ENCODE data around the gene ERBB2. TPM values are rescaled to one million over a fixed set of nuclear protein-coding genes. Genes with fewer than 3 reads are reported as not detected.

The ERBB2 gene
- total and polyA plus RNA-seq, 2 of the 13 experiments (the other 11 are each of a cell fraction or from before 2014, with no cell fraction given) = 57.7 to 64.1 TPM

GRCh38 chr17:39667945-39668924 is 31.6 kb upstream of the ERBB2 start, which contains the start of gene PNMT (continued):
- no peak for TF ChIP-seq USF2 (IDR thresholded peaks at IDR 0.05; ENCODE audit: low read depth, low read length)
- no peak for TF ChIP-seq USF2 (CRISPR knock-in tag; IDR thresholded peaks at IDR 0.05; ENCODE audit: borderline replicate concordance)
- TF ChIP-seq ZNF761 (CRISPR knock-in tag; conservative IDR thresholded peaks at IDR 0.05) = peak; percentile 86; the same call in 1 of the 2 replicates
- no peak for TF ChIP-seq ZNF101 (CRISPR knock-in tag; IDR thresholded peaks at IDR 0.05; ENCODE audit: borderline replicate concordance, low read depth)
- no peak for TF ChIP-seq ZBTB1 (CRISPR knock-in tag; IDR thresholded peaks at IDR 0.05; ENCODE audit: borderline replicate concordance)
- TF ChIP-seq GZF1 (CRISPR knock-in tag; IDR thresholded peaks at IDR 0.05) = peak; percentile 84; the same call in 1 of the 2 replicates
- TF ChIP-seq CREBL2 (CRISPR knock-in tag; IDR thresholded peaks at IDR 0.05; ENCODE audit: borderline replicate concordance) = peak; percentile 85; the same call in 1 of the 2 replicates
- peak; percentile 63 for TF ChIP-seq NR2C2 (CRISPR knock-in tag; IDR thresholded peaks at IDR 0.05; ENCODE audit: borderline replicate concordance)
- no peak for TF ChIP-seq ZEB1 (IDR thresholded peaks at IDR 0.05; ENCODE audit: insufficient replicate concordance, low read depth)
- no peak for TF ChIP-seq RFX3 (CRISPR knock-in tag; IDR thresholded peaks at IDR 0.05)
- no peak for TF ChIP-seq MTF1 (CRISPR knock-in tag; IDR thresholded peaks at IDR 0.05)
- TF ChIP-seq FOXO1 (CRISPR knock-in tag; IDR thresholded peaks at IDR 0.05) = peak; percentile 73
- TF ChIP-seq NCOA1 (CRISPR knock-in tag; IDR thresholded peaks at IDR 0.05) = no peak
- TF ChIP-seq ZNF768 (CRISPR knock-in tag; IDR thresholded peaks at IDR 0.05) = peak; percentile 88; the same call in 1 of the 2 replicates
- TF ChIP-seq THAP8 (CRISPR knock-in tag; IDR thresholded peaks at IDR 0.05; ENCODE audit: borderline replicate concordance) = no peak
- peak; percentile 72 for TF ChIP-seq IRF2 (CRISPR knock-in tag; IDR thresholded peaks at IDR 0.05)
- TF ChIP-seq PLRG1 (conservative IDR thresholded peaks at IDR 0.05) = no peak
- no peak for TF ChIP-seq ZBTB39 (CRISPR knock-in tag; IDR thresholded peaks at IDR 0.05)
- 0 out of 2 replicates have a peak, but pooled peaks have one; percentile 40 for TF ChIP-seq ZNF770 (CRISPR knock-in tag; IDR thresholded peaks at IDR 0.05)
- no peak; the same call in 1 of the 2 replicates for TF ChIP-seq KDM1A (CRISPR knock-in tag; IDR thresholded peaks at IDR 0.05)
- peak; percentile 59; the same call in 1 of the 2 replicates for TF ChIP-seq ZNF776 (CRISPR knock-in tag; IDR thresholded peaks at IDR 0.05)
- TF ChIP-seq ZNF230 (CRISPR knock-in tag; IDR thresholded peaks at IDR 0.05) = peak; percentile 84; the same call in 1 of the 2 replicates
